HCT116 (cell line): ENCODE measurements around the gene MUC20.

Source experiments
- CTCF ChIP-seq, 3 experiments: fragments of 200-600 bp in 1 of 3; sonication (generic) in 1 of 3; IDR thresholded peaks in 2 of 3; conservative IDR thresholded peaks in 1 of 3; 2 replicates each; pipeline ENCODE4 v1.5.1; 2012 to 2017; ENCODE audit warnings: low read depth in 2 of 3, low read length in 2 of 3, antibody characterized with exemption in 1 of 3, borderline replicate concordance in 1 of 3, control low read depth in 1 of 3, mild to moderate bottlenecking in 1 of 3, mixed read lengths in 1 of 3, mixed run types in 1 of 3, moderate library complexity in 1 of 3; ENCODE audit not compliant: insufficient read depth in 1 of 3
- ZNF274 ChIP-seq: fragments of 200-500 bp; sonication (Bioruptor generic); IDR thresholded peaks from 2 replicates; pipeline ENCODE4 v1.6.1; 2014; ENCODE audit warnings: mild to moderate bottlenecking, low read depth, low read length, inconsistent platforms

- TF ChIP-seq ZNF274 (no peak), CTCF (IDR thresholded peaks at IDR 0.05 in 2 of 3, conservative IDR thresholded peaks at IDR 0.05 in 1 of 3; ENCODE audit: borderline replicate concordance in 1 of 3, insufficient read depth in 1 of 3, low read depth in 2 of 3, low read length in 2 of 3) (no peak)
Measured at GRCh38 chr3:195708061-195708460, 12.7 kb upstream of the MUC20 start.
